ENCODE data around the gene RAP1GAP. TPM values are rescaled to one million over a fixed set of nuclear protein-coding genes. Genes with fewer than 3 reads are reported as not detected.

The RAP1GAP gene
- total and polyA plus RNA-seq, 9 of the 15 experiments (the other 6 are each of a cell fraction or from before 2014, with no cell fraction given) = 0.29 to 30.2 (median 19.2) TPM

- TF ChIP-seq BCLAF1 (IDR thresholded peaks at IDR 0.05; ENCODE audit: borderline replicate concordance in 1 of 2, control insufficient read depth in 1 of 2, low read depth in 2 of 2, low read length in 1 of 2) = 0 out of 4 replicates have a peak, but pooled peaks of 1 of the 2 experiments have one; percentile 24
- peak; percentile 92 for TF ChIP-seq ZNF766 (CRISPR knock-in tag; conservative IDR thresholded peaks at IDR 0.05)
- TF ChIP-seq GMEB1 (CRISPR knock-in tag; IDR thresholded peaks at IDR 0.05) = peak; percentile 33; the same call in 1 of the 2 replicates
- peak; percentile 79 for TF ChIP-seq ZNF584 (CRISPR knock-in tag; IDR thresholded peaks at IDR 0.05; ENCODE audit: low read depth)
- no peak for TF ChIP-seq BRCA1 (IDR thresholded peaks at IDR 0.05)
- peak; percentile 78; the same call in 1 of the 2 replicates for TF ChIP-seq BRCA1 (CRISPR knock-in tag; IDR thresholded peaks at IDR 0.05)
- TF ChIP-seq PHF20 (IDR thresholded peaks at IDR 0.05; ENCODE audit: partially characterized antibody) = peak; percentile 45
- TF ChIP-seq KDM2B (CRISPR knock-in tag; IDR thresholded peaks at IDR 0.05) = 0 out of 2 replicates have a peak, but pooled peaks have one; percentile 17
- TF ChIP-seq, protein P1, sequence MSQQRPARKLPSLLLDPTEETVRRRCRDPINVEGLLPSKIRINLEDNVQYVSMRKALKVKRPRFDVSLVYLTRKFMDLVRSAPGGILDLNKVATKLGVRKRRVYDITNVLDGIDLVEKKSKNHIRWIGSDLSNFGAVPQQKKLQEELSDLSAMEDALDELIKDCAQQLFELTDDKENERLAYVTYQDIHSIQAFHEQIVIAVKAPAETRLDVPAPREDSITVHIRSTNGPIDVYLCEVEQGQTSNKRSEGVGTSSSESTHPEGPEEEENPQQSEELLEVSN (IDR thresholded peaks at IDR 0.05; ENCODE audit: borderline replicate concordance in 1 of 2, extremely low read depth in 1 of 2, insufficient read depth in 1 of 2, insufficient read length in 1 of 2, low read depth in 1 of 2, low read length in 1 of 2, poor library complexity in 1 of 2, severe bottlenecking in 1 of 2) = peak in 1 of 2 experiments; percentile 52
- peak; percentile 77 for TF ChIP-seq PCBP1 (IDR thresholded peaks at IDR 0.05; ENCODE audit: low read depth, low read length, poor library complexity, severe bottlenecking)
- 0 out of 2 replicates have a peak, but pooled peaks have one; percentile 68 for TF ChIP-seq HOMEZ (CRISPR knock-in tag; IDR thresholded peaks at IDR 0.05)
- TF ChIP-seq, protein P2, sequence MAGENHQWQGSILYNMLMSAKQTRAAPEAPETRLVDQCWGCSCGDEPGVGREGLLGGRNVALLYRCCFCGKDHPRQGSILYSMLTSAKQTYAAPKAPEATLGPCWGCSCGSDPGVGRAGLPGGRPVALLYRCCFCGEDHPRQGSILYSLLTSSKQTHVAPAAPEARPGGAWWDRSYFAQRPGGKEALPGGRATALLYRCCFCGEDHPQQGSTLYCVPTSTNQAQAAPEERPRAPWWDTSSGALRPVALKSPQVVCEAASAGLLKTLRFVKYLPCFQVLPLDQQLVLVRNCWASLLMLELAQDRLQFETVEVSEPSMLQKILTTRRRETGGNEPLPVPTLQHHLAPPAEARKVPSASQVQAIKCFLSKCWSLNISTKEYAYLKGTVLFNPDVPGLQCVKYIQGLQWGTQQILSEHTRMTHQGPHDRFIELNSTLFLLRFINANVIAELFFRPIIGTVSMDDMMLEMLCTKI (IDR thresholded peaks at IDR 0.05; ENCODE audit: partially characterized antibody) = no peak
Observed at GRCh38 chr1:21659099-21659923, 9.8 kb downstream of the RAP1GAP start (continued).

Measured in K562 (cell line).